WERI-Rb-1 (cell line): Measurements from ENCODE around the gene ZFP92.

ENCODE experiments used
- DNase-seq: peaks from one replicate; pipeline ENCODE4 v3.0.0-alpha.2; 2020
- H3K27ac ChIP-seq: fragments of 250-450 bp; sonication (Bioruptor Pico); 2 replicates; pipeline ENCODE4 v1.5.1; 2020; ENCODE audit warnings: mild to moderate bottlenecking, moderate library complexity
- H3K27me3 ChIP-seq: fragments of 250-450 bp; sonication (Bioruptor Pico); 2 replicates; pipeline ENCODE4 v1.5.1; 2021; ENCODE audit warnings: mild to moderate bottlenecking, low read depth, moderate library complexity; ENCODE audit not compliant: insufficient read depth, severe bottlenecking
- H3K36me3 ChIP-seq: fragments of 250-450 bp; sonication (Bioruptor Pico); 2 replicates; pipeline ENCODE4 v1.5.1; 2020; ENCODE audit warnings: mild to moderate bottlenecking, moderate library complexity
- H3K4me3 ChIP-seq: 2 replicates; pipeline ENCODE4 v1.5.1; 2011; ENCODE audit warnings: low read depth, mild to moderate bottlenecking, control low read depth, low read length
- H3K9me3 ChIP-seq: fragments of 250-450 bp; sonication (Bioruptor Pico); 2 replicates; pipeline ENCODE4 v1.5.1; 2021; ENCODE audit warnings: mild to moderate bottlenecking, moderate library complexity; ENCODE audit not compliant: severe bottlenecking
- CTCF ChIP-seq: IDR thresholded peaks from 2 replicates; pipeline ENCODE4 v1.5.1; 2011; ENCODE audit warnings: low read depth, mild to moderate bottlenecking, control low read depth, inconsistent platforms, low read length

The ZFP92 gene

GRCh38 chrX:153370293-153371055 is 40.8 kb upstream of the ZFP92 start:
- Histone ChIP-seq H3K4me3 (no peak overlapping the region), H3K27ac (no peak overlapping the region), H3K9me3 (no peaks in the 10 kb centered on the region), H3K36me3 (no peaks in the 10 kb centered on the region), H3K27me3 (peaks cover 37% of the 10 kb centered on the region)
- no peak for DNase-seq
- TF ChIP-seq CTCF = no peak

GRCh38 chrX:153371256-153371655 is 40.0 kb upstream of the ZFP92 start:
- no peaks in the 10 kb centered on the region for H3K9me3 ChIP-seq

GRCh38 chrX:153372949-153373348 is 38.3 kb upstream of the ZFP92 start:
- Histone ChIP-seq H3K27me3 (peaks cover 23% of the 10 kb centered on the region), H3K9me3 (no peaks in the 10 kb centered on the region), H3K27ac (no peak overlapping the region), H3K36me3 (no peaks in the 10 kb centered on the region), H3K4me3 (no peak overlapping the region)
- no peak for DNase-seq
- TF ChIP-seq CTCF = no peak

More at GRCh38 chrX:153371256-153371655, 40.0 kb upstream of the ZFP92 start:
- Histone ChIP-seq H3K36me3 (no peaks in the 10 kb centered on the region), H3K4me3 (no peak overlapping the region), H3K27me3 (peaks cover 32% of the 10 kb centered on the region), H3K27ac (no peak overlapping the region)
- TF ChIP-seq CTCF = no peak
- DNase-seq = no peak

GRCh38 chrX:153374426-153374825 is 36.8 kb upstream of the ZFP92 start:
- 0 out of 2 replicates have a peak, but pooled peaks have one; percentile 11 for TF ChIP-seq CTCF
- H3K27me3 ChIP-seq = peaks cover 22% of the 10 kb centered on the region
- H3K27ac ChIP-seq = no peak overlapping the region
- no peak overlapping the region for H3K4me3 ChIP-seq
- H3K9me3 ChIP-seq = no peaks in the 10 kb centered on the region
- no peak for DNase-seq
- no peaks in the 10 kb centered on the region for H3K36me3 ChIP-seq

GRCh38 chrX:153375571-153375970 is 35.7 kb upstream of the ZFP92 start:
- Histone ChIP-seq H3K27ac (no peak overlapping the region), H3K27me3 (peaks cover 14% of the 10 kb centered on the region)
- no peak for DNase-seq

More at GRCh38 chrX:153375571-153375970, 35.7 kb upstream of the ZFP92 start:
- Histone ChIP-seq H3K4me3 (no peak overlapping the region), H3K9me3 (no peaks in the 10 kb centered on the region), H3K36me3 (no peaks in the 10 kb centered on the region)
- TF ChIP-seq CTCF = no peak
